Gastroesophageal sphincter (tissue), 4 donors: Measurements from ENCODE around the gene CASKIN1. TPM values are rescaled to one million over a fixed set of nuclear protein-coding genes. Genes with fewer than 3 reads are reported as not detected.

Experiments
- ATAC-seq: fragments of 150-250 bp; one replicate; pipeline ENCODE4 v1.9.1; 2016; ENCODE audit warnings: mild to moderate bottlenecking, moderate library complexity
- H3K27ac ChIP-seq, 4 donors: fragments of 200-600 bp; sonication (generic) in 3 of 4; 1 replicate in 3 of 4; 2 replicates in 1 of 4; pipeline ENCODE4 v1.5.1; 2016 to 2019
- H3K27me3 ChIP-seq: fragments of 200-600 bp; sonication (generic); one replicate; pipeline ENCODE4 v1.5.1; 2019
- H3K36me3 ChIP-seq, 2 donors: fragments of 200-600 bp; sonication (generic); one replicate each; pipeline ENCODE4 v1.5.1; 2019; ENCODE audit warnings: control low read depth in 1 of 2
- H3K4me1 ChIP-seq, 3 donors: fragments of 200-600 bp; sonication (generic); 1 replicate in 2 of 3; 2 replicates in 1 of 3; pipeline ENCODE4 v1.5.1; 2016 to 2019; ENCODE audit warnings: control low read depth in 2 of 3
- H3K4me3 ChIP-seq, 2 donors: fragments of 200-600 bp; sonication (generic); one replicate each; pipeline ENCODE4 v1.5.1; 2019; ENCODE audit warnings: mild to moderate bottlenecking in 1 of 2, moderate library complexity in 1 of 2
- H3K9me3 ChIP-seq, 3 donors: fragments of 200-600 bp; sonication (generic); one replicate each; pipeline ENCODE4 v1.5.1; 2017 to 2019; ENCODE audit warnings: control low read depth in 2 of 3
- EP300 ChIP-seq: sonication (generic); formaldehyde crosslinking; IDR thresholded peaks from one replicate; pipeline ENCODE4 v1.6.1; 2017; ENCODE audit warnings: antibody characterized with exemption, mild to moderate bottlenecking
- POLR2A ChIP-seq, 2 donors: fragments of 450-650 bp; IDR thresholded peaks; one replicate each; pipeline ENCODE4 v1.6.1; 2017; ENCODE audit warnings: antibody characterized with exemption in 2 of 2, mild to moderate bottlenecking in 2 of 2, moderate library complexity in 1 of 2
- POLR2AphosphoS5 ChIP-seq: sonication (generic); formaldehyde crosslinking; IDR thresholded peaks from one replicate; pipeline ENCODE4 v1.6.1; 2017; ENCODE audit warnings: antibody characterized with exemption
- WGBS, 2 donors: methylation state at CpG; one replicate each; pipeline ENCODE4 v1.1.5; 2018; ENCODE audit warnings: low coverage in 1 of 2; 5-methylcytosine and 5-hydroxymethylcytosine counted together
- total RNA-seq, 4 donors: library from RNA; depleted of rRNA; stranded (reverse); fragments of >200 nt; gene quantifications; one replicate each; pipeline ENCODE4 v1.1.0, GENCODE V29; 2016
- TF ChIP-seq, protein P1 (sequence below), 4 experiments: fragments of 200-600 bp in 2 of 4; fragments of 450-650 bp in 2 of 4; sonication (generic) in 1 of 4; IDR thresholded peaks; one replicate each; pipeline ENCODE4 v1.5.1; 2017 to 2019; ENCODE audit warnings: antibody characterized with exemption in 4 of 4, mild to moderate bottlenecking in 2 of 4, moderate library complexity in 2 of 4

The CASKIN1 gene
- total RNA-seq, 4 donors from 2014 or later: 0.27 to 0.35 TPM; not detected in 2

DNA sequence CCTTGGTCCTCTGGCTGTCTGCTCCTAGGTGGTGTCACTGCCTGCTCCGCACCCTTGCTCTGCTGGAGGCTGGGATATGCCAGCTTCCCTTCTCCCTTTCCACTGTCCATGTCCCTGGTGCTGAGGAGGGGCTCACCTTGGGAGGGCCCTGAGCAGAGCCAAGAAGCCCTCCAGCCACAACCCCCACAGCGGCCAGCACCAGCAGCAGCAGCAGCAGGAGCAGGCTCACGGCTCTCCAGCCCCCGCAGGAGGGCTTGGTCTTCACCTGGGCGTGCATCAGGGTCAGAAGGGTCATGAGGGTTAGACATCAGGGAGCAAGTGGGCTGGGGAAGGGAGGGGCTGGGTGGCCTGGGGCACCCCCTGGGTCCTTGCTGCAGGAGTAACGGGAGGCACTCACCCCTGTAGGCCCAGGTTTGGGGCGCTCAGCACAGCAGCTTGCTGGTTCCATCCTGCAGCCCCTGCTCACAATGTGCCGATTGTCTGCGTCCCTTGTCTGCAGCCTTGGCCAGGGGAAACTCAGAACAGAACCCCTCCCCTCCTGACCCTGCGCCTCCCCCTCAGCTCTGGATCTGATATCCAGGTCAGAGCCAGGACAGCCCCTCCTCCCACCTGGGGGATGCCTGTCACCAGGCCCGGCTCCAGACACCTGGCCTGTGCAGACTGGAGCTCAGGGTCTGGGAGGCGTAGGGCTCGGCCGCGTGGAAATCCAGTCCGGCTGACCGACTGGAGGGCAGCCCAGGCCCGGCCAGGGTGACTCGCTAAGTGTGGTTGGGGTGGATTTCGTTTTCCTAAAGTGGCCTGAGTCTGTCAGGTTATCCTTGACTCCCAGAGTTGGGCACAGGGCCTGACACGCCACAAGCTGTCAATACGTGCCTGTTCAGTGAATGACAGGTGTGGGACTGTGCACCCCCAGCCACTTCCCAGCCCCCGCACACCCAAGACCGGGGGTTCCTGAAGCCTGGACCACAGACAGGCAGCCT is 14.3 kb upstream of the CASKIN1 start, which contains the start of gene BRICD5:
TSS of gene BRICD5 (minus strand) at position 478 of the 980 bp plus-strand sequence. CDS start at position 448, 30 bp downstream.
- peaks cover 0 to 45% of the 10 kb centered on the region in 2 donors for H3K36me3 ChIP-seq
- peaks cover 6 to 51% (median 24%) of the 10 kb centered on the region in 3 donors for H3K4me1 ChIP-seq
- ATAC-seq: no peak
- 65% methylated on average over 4 of the region's 24 CpGs; no CpG with 5 or more reads in 1 of the 2 donors for WGBS, 2 donors
- H3K27ac ChIP-seq: no peak within 1 kb of the TSS
- H3K9me3 ChIP-seq: no peaks in the 10 kb centered on the region
- TF ChIP-seq, protein P1, sequence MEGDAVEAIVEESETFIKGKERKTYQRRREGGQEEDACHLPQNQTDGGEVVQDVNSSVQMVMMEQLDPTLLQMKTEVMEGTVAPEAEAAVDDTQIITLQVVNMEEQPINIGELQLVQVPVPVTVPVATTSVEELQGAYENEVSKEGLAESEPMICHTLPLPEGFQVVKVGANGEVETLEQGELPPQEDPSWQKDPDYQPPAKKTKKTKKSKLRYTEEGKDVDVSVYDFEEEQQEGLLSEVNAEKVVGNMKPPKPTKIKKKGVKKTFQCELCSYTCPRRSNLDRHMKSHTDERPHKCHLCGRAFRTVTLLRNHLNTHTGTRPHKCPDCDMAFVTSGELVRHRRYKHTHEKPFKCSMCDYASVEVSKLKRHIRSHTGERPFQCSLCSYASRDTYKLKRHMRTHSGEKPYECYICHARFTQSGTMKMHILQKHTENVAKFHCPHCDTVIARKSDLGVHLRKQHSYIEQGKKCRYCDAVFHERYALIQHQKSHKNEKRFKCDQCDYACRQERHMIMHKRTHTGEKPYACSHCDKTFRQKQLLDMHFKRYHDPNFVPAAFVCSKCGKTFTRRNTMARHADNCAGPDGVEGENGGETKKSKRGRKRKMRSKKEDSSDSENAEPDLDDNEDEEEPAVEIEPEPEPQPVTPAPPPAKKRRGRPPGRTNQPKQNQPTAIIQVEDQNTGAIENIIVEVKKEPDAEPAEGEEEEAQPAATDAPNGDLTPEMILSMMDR (IDR thresholded peaks at IDR 0.05): no peak
- TF ChIP-seq POLR2A (IDR thresholded peaks at IDR 0.05): no peak
- TF ChIP-seq EP300: no peak
- no peak for TF ChIP-seq POLR2AphosphoS5
- no peak within 1 kb of the TSS for H3K4me3 ChIP-seq
- no peaks in the 10 kb centered on the region for H3K27me3 ChIP-seq

DNA sequence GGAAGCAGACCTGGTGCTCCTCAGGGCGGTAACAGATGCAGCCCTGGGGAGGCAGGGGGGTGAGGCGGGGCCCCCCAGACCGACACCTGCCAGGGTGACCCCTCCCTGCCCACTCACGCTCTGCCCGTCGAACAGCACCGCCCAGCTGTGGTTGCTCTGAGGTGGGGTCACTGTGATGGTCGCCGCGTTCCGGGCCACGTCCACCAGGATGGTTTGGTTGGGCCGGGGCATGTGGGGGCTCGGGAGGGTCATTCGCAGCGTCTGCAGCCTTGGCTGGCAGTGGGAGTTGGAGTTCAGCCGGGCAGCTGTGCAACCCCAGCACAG is 13.6 kb upstream of the CASKIN1 start:
- Histone ChIP-seq H3K4me1 (peaks cover 6 to 48% (median 24%) of the 10 kb centered on the region in 3 donors), H3K27ac (no peak overlapping the region), H3K36me3 (peaks cover 0 to 45% of the 10 kb centered on the region in 2 donors), H3K4me3 (no peak overlapping the region), H3K9me3 (no peaks in the 10 kb centered on the region), H3K27me3 (no peaks in the 10 kb centered on the region)
- no peak for ATAC-seq
- WGBS, 2 donors: no CpG with 5 or more reads among the region's 17 CpGs
- no peak for TF ChIP-seq POLR2A (IDR thresholded peaks at IDR 0.05)
- TF ChIP-seq POLR2AphosphoS5: no peak
- TF ChIP-seq, protein P1 (IDR thresholded peaks at IDR 0.05): no peak
- TF ChIP-seq EP300: no peak

GRCh38 chr16:2209258-2210008 is 13.0 kb upstream of the CASKIN1 start:
- Histone ChIP-seq H3K27ac (no peak overlapping the region), H3K4me3 (no peak overlapping the region), H3K4me1 (peaks cover 6 to 53% (median 28%) of the 10 kb centered on the region in 3 donors), H3K27me3 (no peaks in the 10 kb centered on the region), H3K36me3 (peaks cover 0 to 45% of the 10 kb centered on the region in 2 donors), H3K9me3 (no peaks in the 10 kb centered on the region)
- no CpG with 5 or more reads among the region's 29 CpGs for WGBS, 2 donors
- no peak for ATAC-seq
- TF ChIP-seq, protein P1 (IDR thresholded peaks at IDR 0.05): no peak
- no peak for TF ChIP-seq EP300
- TF ChIP-seq POLR2AphosphoS5: no peak

DNA sequence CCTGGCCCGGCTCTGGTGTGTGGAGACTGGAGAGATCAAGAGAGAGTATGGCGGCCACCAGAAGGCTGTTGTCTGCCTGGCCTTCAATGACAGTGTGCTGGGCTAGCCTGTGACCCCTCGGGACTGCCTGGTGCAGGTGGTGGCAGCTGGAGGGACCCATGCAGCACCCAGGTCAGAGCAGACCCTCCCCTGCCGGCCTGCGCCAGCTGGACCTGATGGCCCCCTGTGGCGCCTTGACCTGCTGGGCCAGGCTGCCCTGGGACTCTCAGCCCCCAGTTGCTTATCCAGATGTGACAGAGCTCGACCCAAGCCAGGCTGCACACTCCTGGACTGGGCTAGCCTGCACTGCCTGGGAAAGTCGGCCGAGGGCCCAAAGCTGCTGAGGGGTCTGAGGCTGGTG is 12.4 kb upstream of the CASKIN1 start:
- TF ChIP-seq EP300 (no peak), POLR2A (IDR thresholded peaks at IDR 0.05) (no peak), POLR2AphosphoS5 (no peak)
- TF ChIP-seq, protein P1 (IDR thresholded peaks at IDR 0.05): no peak
- Histone ChIP-seq H3K9me3 (no peaks in the 10 kb centered on the region), H3K4me1 (peaks cover 5 to 48% (median 25%) of the 10 kb centered on the region in 3 donors), H3K27me3 (no peaks in the 10 kb centered on the region), H3K36me3 (peaks cover 0 to 45% of the 10 kb centered on the region in 2 donors), H3K4me3 (no peak overlapping the region), H3K27ac (no peak overlapping the region)
- ATAC-seq: no peak
- no CpG with 5 or more reads among the region's 9 CpGs for WGBS, 2 donors
